Left colon (tissue), 2 donors: ENCODE data around the gene DGKB. TPM values are rescaled to one million over a fixed set of nuclear protein-coding genes. Genes with fewer than 3 reads are reported as not detected.
A peak's percentile ranks its signal among the peaks of the same experiment; 100 is the strongest.

Source experiments
- ATAC-seq: fragments of 200-7000 bp; cut with Tn5 transposase; one replicate; pipeline ENCODE4 v1.9.1; 2020; ENCODE audit warnings: mild to moderate bottlenecking, moderate library complexity
- DNase-seq, 2 donors: peaks; one replicate each; pipeline ENCODE4 v3.0.0-alpha.2; 2020
- intact Hi-C, 2 donors: fragments of 100-400 bp; cut with DNase I in 1 of 2; cut with micrococcal nuclease in 1 of 2; formaldehyde crosslinking; loops; one replicate each; pipeline versions ENCODE4 v1.11.2 to v1.14.0; 2022; cut with DNase I, micrococcal nuclease
- total RNA-seq, 2 donors: library from RNA; stranded (reverse); fragmentation: NEBNext Ultra II Directional; extraction: Animal tissue kit (Norgen Biotek cat#: 25700); gene quantifications; one replicate each; pipeline ENCODE4 v1.2.1, GENCODE V29; 2021
- donor health status: DM: no; HTN: no; CAD: no.
- donor health status: DM: yes; HTN: yes; CAD: no.

Gene DGKB
- total RNA-seq, 2 donors from 2014 or later, result 0.06 to 0.39 TPM

DNA sequence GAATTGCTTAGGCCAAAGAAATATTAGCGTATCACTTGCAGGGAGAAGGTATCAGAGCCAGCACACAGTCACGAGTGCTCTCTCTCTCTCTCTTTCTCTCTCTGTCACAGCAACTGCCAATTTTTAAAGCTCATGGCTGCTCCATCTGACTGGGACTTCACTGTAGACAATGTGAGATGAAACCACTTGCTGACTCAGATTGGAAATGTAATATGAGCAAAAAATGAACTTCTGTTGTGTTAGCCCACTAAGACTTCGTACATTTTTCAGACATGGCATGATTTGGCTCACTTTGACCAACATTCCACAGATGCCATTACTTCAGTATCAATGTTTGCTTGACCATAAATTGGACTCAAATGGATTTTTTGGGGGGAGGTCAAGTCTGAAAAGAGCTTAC is 68.1 kb downstream of the DGKB start:
- ATAC-seq (no peak), DNase-seq (no peak)
- intact Hi-C loops, result no loop called here

DNA sequence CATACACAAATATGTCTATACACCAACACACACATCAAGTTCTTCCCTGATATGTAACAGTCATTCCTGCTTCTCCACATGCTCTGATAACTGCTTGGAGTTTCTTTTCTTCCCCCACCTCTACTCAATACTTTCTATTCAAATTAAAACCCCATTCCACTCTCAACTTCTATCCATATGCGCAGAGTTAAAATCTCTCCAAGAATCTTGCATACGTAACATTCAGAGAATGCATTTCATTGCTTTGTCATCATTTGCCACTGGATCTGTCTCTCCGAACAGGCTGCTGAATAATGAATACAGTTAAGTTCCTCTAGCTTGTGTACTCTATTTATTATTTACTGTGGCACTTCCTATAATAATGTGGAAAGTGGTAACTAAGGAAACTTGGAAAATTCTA is 68.8 kb downstream of the DGKB start:
- intact Hi-C loops, result no loop called here
- ATAC-seq (no peak), DNase-seq (no peak)

DNA sequence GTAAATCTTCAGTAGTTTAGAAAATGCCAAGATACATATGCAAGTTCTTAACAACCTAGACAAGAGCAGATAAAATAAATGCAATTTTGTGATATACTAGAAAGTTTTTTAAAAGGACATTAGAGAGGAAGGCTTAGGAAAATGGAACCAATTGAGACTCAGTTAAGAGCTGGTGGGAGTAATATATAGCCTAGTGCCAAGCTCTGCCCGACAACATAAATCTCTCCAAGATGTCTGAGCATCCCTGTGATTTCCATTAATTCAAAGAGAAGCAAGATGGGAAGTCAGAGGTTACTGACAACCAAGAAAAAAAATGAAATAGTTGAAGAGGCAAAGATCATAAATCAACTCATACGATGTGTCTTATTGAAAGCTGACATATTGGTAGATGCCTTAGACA is 74.5 kb downstream of the DGKB start:
- no peak for ATAC-seq
- intact Hi-C loops, result no loop called here

DNA sequence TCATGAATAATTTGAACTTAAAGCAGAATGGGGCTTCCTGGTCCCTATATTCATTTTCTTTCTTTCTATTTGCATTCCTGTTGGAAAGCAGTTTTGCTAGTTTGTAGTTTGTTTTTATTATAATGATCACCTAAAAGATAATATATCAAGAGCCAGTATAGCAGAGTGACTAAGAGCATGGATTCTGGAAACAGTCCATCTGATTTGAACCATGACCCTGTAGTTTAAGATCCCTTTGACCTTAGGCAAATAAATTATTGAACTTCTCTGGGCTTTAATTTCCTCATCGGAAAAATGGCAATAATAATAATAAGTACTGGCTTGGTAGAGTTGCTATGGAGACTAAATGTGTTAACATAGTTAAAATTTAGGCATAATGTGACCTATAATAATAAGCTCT is 76.1 kb downstream of the DGKB start:
- intact Hi-C loops, result no loop called here
- ATAC-seq (no peak), DNase-seq (no peak)

More for the DNA sequence above, 74.5 kb downstream of the DGKB start:
- DNase-seq, result no peak

DNA sequence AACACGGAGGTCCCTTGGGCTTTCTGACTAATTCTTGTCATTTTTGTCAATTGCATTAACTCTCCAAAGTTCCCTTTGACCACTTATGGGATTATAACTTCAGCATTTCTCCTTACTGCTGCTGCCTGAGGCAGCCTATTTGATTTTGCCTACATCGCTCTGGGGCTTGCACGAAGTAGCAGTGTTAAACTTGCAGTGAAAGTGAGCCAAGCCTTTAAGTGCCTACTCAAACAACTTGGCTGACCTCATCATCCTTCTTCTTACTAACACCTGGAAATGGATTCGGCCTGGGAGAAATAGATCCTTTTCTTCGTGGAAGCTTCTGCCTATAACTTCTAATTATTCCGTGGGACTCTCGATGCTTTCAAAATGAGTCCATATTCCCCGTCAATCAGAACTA is 76.6 kb downstream of the DGKB start:
- ATAC-seq, result no peak
- intact Hi-C loops, result no loop called here
- DNase-seq, result no peak

DNA sequence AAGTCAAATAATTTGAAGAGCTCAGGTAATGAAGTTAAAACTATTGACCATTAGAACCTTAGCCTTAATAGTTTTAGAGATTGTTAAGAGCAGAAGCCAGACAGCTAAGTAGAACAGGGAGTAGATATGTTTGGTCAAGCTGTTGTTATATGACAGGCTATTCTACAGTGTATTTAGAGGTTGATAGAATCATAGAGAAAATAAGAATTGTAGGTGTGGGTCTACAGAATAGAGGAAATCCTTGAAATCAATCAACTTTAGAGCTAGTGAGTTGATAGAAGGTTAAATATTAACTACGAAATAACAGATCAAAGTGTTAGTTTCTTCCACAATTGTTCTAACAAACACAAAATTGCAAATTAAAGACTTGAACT is 80.1 kb downstream of the DGKB start:
- intact Hi-C loops, result no loop called here
- ATAC-seq (peak; percentile 45), DNase-seq (no peak)

DNA sequence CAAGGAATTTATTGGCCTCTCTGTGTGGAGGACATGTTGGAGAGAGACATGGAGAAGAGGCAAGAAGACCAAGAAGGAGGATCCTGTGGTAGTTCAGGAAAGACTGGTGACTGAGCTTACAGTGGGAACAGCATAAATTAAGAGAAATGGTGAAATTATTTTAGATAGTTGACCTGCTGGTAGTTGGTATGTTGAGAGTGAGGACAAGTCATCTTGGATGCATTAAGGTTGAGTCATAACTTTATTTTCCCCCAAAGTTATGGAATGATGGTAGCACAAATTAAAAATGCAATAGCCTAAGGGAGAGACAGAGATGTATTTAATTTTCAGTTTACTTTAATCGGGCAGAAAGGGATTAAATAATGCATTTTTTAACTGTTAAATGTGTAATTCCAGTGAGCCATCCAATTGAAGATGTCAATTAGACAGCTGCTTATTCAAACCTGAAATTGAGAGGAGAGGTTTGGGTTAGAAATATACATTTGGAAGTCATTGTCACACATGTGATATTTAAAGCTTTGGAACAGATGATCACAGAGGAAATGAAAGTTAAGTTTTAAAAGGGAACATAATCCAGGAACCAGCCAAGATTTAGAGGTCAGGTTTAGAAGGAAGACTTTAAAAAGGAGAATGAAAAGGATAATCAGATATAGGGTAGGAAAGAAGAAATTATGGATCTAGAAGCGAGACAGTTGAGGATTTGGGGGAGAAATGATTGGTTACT is 80.6 kb downstream of the DGKB start:
- no peak for DNase-seq
- ATAC-seq, result no peak
- intact Hi-C loops, result no loop called here

DNA sequence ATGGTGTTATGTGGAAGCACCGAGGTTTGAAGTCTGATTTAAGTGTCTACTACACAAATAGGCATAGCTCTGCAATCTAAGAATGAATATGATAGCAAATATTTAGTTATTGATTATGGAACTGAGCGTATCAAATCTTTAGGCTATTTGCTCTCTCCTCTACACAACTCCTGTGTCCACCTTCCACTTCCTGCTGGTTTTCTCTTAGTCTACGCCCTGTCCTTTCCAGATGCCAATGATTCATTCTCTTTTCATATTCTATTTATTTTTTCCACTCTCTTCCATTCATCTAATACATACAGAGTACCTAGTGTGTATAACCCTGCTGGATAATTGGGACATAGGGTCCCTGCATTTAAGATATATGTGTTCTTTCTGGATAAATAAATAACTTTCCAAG is 83.7 kb downstream of the DGKB start:
- ATAC-seq (no peak), DNase-seq (no peak)
- intact Hi-C loops, result no loop called here

DNA sequence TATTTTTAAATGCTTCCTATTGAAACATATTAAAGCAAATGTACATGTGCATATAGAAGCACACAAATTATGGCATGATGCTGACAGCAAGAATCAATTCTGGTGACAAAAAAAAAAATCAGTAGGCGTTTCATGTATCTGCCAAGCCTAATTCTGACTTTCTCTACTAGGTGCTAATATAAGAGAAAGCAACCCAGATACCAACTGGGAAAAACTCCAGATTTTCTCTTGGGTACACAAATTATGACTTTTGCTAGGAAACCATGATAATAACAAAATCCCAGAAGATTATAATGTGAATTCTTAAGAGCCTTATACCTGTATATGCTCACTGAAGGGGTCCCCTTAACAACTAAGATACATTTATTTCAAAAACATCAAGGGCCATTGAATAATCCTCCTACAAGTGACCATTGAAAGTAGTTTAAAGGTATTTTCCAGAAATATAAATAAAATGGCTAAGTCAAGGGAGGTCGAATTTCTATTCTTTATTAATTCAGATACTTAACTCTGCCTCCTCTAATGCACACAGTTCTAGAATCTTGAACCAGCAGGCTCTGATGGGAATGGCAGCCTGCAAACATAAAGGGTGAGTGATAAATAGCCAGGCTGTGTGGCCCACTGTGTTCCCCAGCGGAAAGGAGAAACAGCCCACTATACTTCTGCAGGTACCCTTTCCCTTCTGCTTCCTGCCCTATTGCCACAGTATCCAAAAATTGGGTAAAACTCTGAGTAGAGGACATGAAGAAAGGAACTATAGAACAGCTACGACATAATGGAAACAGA is 84.5 kb downstream of the DGKB start:
- no peak for DNase-seq
- intact Hi-C loops, result no loop called here
- no peak for ATAC-seq

DNA sequence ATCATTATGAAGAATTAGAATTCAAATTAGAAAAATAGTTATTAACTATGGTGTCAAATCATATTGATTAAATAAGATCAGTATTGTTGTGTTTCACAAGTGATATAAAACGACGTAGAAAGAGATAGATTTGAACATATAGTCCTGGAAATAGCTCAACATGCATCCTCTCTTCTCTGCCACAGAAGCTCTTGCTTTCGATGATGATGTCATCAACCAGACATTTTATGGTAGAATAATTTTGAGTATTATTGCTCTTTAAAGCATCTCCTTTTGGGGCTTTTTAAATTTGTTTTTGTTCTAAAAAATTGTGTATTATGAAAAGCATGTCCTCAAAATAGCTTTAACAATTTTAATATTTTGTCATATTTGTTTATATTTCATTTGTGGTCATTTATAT is 95.0 kb downstream of the DGKB start:
- intact Hi-C loops, result no loop called here
- ATAC-seq (no peak), DNase-seq (no peak)

DNA sequence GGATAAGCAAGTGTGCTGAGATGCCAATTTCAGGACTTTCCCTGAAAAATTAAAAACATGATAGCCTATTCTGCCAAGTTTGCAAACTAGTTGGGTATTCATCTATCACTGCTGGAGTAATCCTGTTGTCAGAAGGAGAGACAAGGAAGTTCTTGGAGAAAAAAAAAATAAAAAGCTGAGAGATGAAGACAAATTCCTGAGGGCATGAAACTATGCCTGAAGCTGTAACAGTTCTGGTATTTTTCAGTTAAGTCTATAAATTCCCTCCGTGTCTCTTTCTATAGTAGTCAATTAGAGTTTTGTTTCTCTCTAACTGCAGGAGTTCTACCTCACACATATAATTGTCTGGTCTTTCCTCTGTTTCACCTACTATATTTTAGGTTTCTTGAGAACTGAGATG is 95.7 kb downstream of the DGKB start:
- intact Hi-C loops, result no loop called here
- DNase-seq (no peak), ATAC-seq (no peak)

DNA sequence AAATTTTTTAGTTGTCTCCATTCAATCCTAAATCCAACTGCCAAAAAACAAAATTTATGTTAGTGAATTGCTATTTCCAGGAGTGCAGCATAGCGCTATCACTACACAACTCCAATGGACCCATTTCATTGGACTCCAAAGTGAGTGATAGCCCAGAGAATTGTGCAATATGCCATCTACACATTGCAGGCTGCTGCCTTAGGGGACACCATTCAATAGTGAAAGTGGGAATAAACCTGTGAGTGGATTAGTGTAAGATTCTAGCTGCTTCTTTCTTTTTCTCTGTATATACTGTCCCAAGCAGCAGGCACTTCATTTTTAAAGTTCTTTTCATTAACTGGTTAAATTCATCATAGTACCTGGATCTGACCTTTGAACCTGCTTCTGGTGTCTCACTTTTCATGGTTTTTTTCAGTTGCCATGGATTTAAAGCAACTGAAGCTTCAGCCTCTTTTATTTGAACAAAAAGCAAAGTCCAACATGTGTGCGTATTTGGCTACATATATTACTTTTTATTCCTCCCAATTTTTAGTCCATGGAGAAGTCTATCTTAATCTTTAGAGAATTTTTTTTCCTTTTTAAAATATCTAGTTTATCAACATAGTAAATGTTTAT is 97.3 kb downstream of the DGKB start:
- ATAC-seq, result no peak
- no peak for DNase-seq
- intact Hi-C loops, result no loop called here

DNA sequence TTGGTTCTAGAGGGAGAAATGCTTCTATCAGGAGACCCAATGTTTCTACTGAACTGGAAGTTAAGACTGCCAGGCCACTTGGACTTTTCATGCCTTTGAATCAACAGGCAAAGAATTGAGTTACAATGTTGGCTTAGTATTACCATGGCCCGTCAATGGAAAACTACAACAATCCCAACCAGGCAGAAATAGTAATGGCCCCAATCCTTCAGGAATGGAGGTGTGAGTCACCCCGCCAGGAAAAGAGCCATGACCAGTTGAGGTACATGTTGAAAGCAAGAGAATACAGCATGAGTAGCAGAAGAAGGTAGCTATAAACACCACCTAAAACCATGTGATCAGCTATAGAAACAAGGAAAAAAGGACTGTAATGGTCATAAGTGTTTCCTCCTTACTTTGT is 101.9 kb downstream of the DGKB start:
- intact Hi-C loops, result no loop called here
- no peak for ATAC-seq
- DNase-seq, result no peak

DNA sequence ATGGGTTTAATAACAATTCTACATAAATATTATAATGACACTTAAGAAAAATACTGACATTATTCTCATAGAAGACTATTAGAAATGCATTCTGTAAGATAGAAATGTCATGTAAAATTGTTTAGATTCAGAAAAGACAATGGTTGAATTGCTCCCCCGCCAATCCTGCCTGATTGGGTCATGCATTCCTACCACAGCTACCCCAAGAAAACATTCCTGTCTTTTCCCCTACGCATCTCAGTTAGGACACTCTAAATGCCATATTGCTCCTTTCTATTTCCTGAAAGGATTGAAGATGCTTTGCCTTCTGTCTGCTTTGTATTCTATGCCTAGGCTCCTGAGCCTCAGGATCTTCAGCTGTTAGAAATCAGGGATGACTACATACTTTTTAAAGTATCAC is 109.4 kb downstream of the DGKB start:
- no peak for ATAC-seq
- no peak for DNase-seq
- intact Hi-C loops, result no loop called here

DNA sequence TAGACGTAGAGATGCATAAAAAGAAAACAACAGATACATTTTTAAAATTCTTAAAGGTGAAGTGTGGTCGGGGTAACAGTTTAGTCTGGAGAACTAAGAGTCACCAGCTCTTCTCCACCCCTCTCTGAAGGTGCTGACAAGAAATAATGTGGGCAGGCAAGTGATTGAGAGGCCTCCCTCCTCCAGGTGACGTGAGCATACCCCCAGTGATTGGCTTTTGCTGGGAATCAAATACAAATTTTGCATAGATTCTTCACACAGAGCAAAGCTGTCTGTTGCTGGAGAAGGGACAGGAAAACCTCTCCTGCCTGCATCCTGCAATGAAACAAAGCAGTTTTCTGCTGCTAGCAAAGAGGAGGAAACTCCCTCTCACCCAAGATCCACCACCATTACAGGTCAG is 115.0 kb downstream of the DGKB start:
- no peak for ATAC-seq
- intact Hi-C loops, result no loop called here

DNA sequence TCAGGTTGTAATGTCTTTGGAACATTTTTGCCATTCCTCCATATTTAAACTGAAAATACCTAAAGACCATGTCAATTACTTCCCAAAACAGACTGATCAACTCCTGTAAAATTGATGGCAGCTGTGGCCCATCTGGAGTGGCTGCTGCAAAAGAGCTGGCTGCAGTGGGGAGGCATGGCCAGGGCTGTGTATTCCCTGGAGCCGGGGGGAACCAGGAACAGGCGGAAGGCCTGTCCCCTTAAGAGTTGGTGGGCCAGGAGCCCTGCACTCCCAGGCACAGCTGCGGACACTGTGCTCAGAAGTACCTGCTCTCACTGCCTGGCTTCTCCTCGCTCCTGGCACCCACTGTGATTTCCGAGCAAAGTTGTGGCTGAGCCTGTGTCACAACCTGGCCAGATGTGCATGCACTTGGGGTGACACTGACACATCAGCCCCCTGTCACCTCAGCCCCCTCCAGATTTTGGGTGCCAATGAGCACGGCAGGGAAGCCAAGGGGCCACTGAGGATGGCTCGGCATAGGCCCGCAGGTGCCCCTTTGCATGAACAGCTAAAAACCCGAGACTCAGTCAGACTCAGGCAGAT is 116.1 kb downstream of the DGKB start:
- DNase-seq (no peak), ATAC-seq (no peak)

More for the DNA sequence above, 115.0 kb downstream of the DGKB start:
- no peak for DNase-seq

DNA sequence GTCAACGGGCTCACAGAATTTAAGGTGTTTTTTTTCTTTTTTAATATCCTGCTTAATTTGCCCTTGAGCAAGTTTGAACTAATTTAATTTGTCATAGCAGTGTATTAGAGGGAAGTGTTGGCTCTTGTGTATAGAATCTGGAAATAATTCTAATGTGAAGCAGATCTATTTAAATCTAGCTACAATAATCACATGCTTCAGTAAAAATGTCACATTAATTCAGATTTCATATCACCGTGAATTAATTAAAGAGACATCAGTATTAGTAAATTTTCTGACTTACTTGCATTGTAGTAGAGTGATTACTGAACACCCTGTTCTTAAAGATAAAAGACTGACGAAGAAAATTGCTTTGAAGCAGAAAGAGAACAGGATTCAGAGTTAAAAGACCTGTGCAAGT is 124.7 kb downstream of the DGKB start:
- DNase-seq (no peak), ATAC-seq (no peak)
- intact Hi-C loops, result no loop called here

More for the DNA sequence above, 116.1 kb downstream of the DGKB start:
- intact Hi-C loops, result no loop called here

DNA sequence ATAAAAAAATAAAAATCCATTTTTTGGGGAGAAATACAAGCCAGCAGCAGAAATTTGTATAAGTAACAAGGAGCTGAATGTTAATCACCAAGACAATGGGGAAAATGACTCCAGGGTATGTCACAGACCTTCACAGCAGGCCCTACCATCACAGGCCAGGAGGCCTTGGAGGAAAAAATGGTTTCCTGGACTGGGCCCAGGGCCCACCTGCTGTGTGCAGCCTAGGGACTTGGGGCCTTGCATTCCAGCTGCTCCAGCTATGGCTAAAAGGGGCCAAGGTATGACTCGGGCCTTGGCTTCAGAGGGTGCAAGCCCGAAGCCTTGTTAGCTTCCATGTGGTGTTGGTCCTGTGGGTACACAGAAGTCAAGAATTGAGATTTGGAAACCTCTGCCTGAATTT is 126.3 kb downstream of the DGKB start:
- intact Hi-C loops, result no loop called here
- ATAC-seq, result no peak
- no peak for DNase-seq

DNA sequence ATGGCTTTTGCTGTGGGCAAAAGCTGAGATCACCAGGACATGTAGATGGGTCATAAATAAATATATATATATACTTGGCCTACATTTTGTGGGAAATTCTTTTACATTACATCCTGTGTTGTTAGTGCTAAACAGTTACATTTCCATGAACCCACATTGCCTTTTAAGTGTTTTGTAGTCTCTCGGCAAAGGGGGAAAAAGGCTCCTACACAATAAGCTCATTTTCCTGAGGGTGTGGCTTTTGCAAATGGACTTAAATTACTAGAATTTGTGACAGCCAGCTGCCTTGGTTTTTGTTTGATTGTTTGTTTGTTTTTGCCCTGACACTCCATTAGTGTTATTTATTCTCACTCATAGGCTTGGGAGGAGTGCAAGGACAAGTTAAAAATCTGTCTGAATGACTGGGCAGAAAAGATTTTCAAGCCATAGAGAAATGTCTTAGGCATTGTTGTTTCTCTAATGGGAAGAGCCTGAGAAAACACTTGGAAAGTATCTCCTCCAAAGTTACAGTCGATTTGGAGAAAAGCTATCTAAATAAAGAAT is 128.8 kb downstream of the DGKB start:
- intact Hi-C loops, result no loop called here
- no peak for DNase-seq
- no peak for ATAC-seq

DNA sequence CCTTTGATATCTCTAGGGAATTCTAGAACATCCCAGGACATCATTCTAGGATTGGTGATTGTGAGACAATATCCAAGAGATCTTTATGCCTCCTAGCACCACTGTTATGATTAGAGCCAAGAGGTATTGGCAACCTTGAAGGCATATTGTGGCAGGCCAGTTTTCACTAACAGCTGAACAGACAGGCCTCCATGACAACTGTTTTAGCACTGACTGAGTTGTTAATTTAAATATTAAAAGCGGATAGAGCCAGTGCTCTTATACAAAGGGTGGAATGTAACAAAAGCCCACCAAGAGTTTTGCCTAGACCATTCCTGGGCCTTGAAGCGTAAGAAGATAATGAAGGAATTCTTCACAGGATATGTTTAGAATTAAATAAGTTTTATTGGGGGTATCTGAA is 131.9 kb downstream of the DGKB start:
- ATAC-seq, result no peak
- intact Hi-C loops, result no loop called here
- DNase-seq, result no peak
